Activated CD4-positive, alpha-beta T cell treated with anti-CD3 and anti-CD28 coated beads for 24 hours (primary cell): ENCODE measurements around the gene AGPAT3.

ENCODE experiments used
- DNase-seq, 2 donors: peaks; one replicate each; pipeline ENCODE4 v3.0.0-alpha.2; 2020; ENCODE audit warnings: low read depth in 2 of 2

The AGPAT3 gene

GRCh38 chr21:43954896-43955295 lies 89.9 kb downstream of the AGPAT3 start:
- no peak for DNase-seq

- no peak for DNase-seq
These were observed 91.1 kb downstream of the AGPAT3 start for GRCh38 chr21:43956019-43956669.

- no peak for DNase-seq
These were observed 91.6 kb downstream of the AGPAT3 start for GRCh38 chr21:43956670-43957035.

GRCh38 chr21:43957128-43957571 lies 92.1 kb downstream of the AGPAT3 start:
- no peak for DNase-seq

- DNase-seq = no peak
These were observed 92.8 kb downstream of the AGPAT3 start for GRCh38 chr21:43957611-43958362.

- DNase-seq = no peak
These were observed 93.5 kb downstream of the AGPAT3 start for GRCh38 chr21:43958364-43959158.

- DNase-seq = no peak
These were observed 94.5 kb downstream of the AGPAT3 start for GRCh38 chr21:43959231-43960116.

- no peak for DNase-seq
These were observed 96.4 kb downstream of the AGPAT3 start for GRCh38 chr21:43961382-43961909.

GRCh38 chr21:43965911-43966585 lies 101.0 kb downstream of the AGPAT3 start:
- no peak for DNase-seq

GRCh38 chr21:43966946-43967512 lies 102.0 kb downstream of the AGPAT3 start:
- DNase-seq = no peak

- DNase-seq = no peak
These were observed 103.0 kb downstream of the AGPAT3 start for GRCh38 chr21:43967981-43968380.

GRCh38 chr21:43968410-43969114 lies 103.5 kb downstream of the AGPAT3 start:
- DNase-seq = no peak

- no peak for DNase-seq
These were observed 104.1 kb downstream of the AGPAT3 start for GRCh38 chr21:43969115-43969444.

GRCh38 chr21:43970551-43970950 lies 105.5 kb downstream of the AGPAT3 start:
- no peak for DNase-seq

- DNase-seq = no peak
These were observed 106.4 kb downstream of the AGPAT3 start for GRCh38 chr21:43971201-43971991.

GRCh38 chr21:43971992-43972255 lies 106.9 kb downstream of the AGPAT3 start:
- DNase-seq = no peak

GRCh38 chr21:43972850-43973633 lies 108.0 kb downstream of the AGPAT3 start:
- no peak for DNase-seq

- DNase-seq = no peak
These were observed 108.6 kb downstream of the AGPAT3 start for GRCh38 chr21:43973634-43973955.
